DOHH2 (cell line): ENCODE data around the gene EXOC6B.

Experiments
- H3F3A ChIP-seq: fragments of 200-600 bp; sonication (generic), shearing (Covaris generic); 2 replicates; pipeline ENCODE4 v1.6.0; 2016; ENCODE audit warnings: antibody characterized with exemption, mild to moderate bottlenecking; ENCODE audit not compliant: control insufficient read depth, insufficient read depth
- H3K27ac ChIP-seq: fragments of 200-600 bp; sonication (generic); 2 replicates; pipeline ENCODE4 v1.5.1; 2014; ENCODE audit warnings: low read depth, mild to moderate bottlenecking, low read length, moderate library complexity
- H3K27me3 ChIP-seq: fragments of 200-600 bp; sonication (generic); 2 replicates; pipeline ENCODE4 v1.6.1; 2014; ENCODE audit warnings: mild to moderate bottlenecking, low read length, mixed read lengths; ENCODE audit not compliant: control insufficient read depth
- H3K36me3 ChIP-seq: fragments of 200-600 bp; sonication (generic); 2 replicates; pipeline ENCODE4 v1.6.1; 2014; ENCODE audit warnings: mild to moderate bottlenecking, low read length, moderate library complexity, mixed read lengths; ENCODE audit not compliant: control insufficient read depth
- H3K4me1 ChIP-seq: fragments of 200-600 bp; sonication (generic); 2 replicates; pipeline ENCODE4 v1.6.1; 2014; ENCODE audit warnings: mild to moderate bottlenecking, low read length, mixed read lengths; ENCODE audit not compliant: control insufficient read depth
- H3K4me2 ChIP-seq: fragments of 200-600 bp; sonication (generic); 2 replicates; pipeline ENCODE4 v1.6.0; 2014; ENCODE audit warnings: mild to moderate bottlenecking, low read length, moderate library complexity
- H3K4me3 ChIP-seq: fragments of 200-600 bp; sonication (generic); 2 replicates; pipeline ENCODE4 v1.5.1; 2014; ENCODE audit warnings: mild to moderate bottlenecking, low read length, mixed read lengths
- H3K79me2 ChIP-seq: fragments of 200-600 bp; sonication (generic); 2 replicates; pipeline ENCODE4 v1.6.1; 2014; ENCODE audit warnings: mild to moderate bottlenecking, low read length, mixed read lengths; ENCODE audit not compliant: control insufficient read depth
- H3K9me2 ChIP-seq: fragments of 200-600 bp; sonication (generic); replicated peaks from 2 replicates; pipeline ENCODE4 v1.6.1; 2014; ENCODE audit warnings: mild to moderate bottlenecking, low read length, mixed read lengths; ENCODE audit not compliant: control insufficient read depth
- H3K9me3 ChIP-seq: fragments of 200-600 bp; sonication (generic); 2 replicates; pipeline ENCODE4 v1.6.1; 2014; ENCODE audit warnings: antibody characterized with exemption, low read length, mixed read lengths; ENCODE audit not compliant: control insufficient read depth, insufficient read depth
- H4K20me1 ChIP-seq: fragments of 200-600 bp; sonication (generic); 2 replicates; pipeline ENCODE4 v1.6.0; 2014; ENCODE audit warnings: low read depth, mild to moderate bottlenecking, antibody characterized with exemption, low read length, moderate library complexity; ENCODE audit not compliant: control insufficient read depth, insufficient read depth
- EZH2phosphoT487 ChIP-seq: fragments of 200-600 bp; sonication (generic); IDR thresholded peaks from 2 replicates; pipeline ENCODE4 v1.6.1; 2017; ENCODE audit warnings: borderline replicate concordance, mild to moderate bottlenecking, antibody characterized with exemption, low read length, moderate library complexity, mixed read lengths
- TF ChIP-seq, protein P1 (sequence below): fragments of 200-600 bp; sonication (generic); IDR thresholded peaks from one replicate; pipeline ENCODE4 v1.5.1; 2014; ENCODE audit warnings: antibody characterized with exemption, mild to moderate bottlenecking, low read depth, low read length; ENCODE audit not compliant: poor library complexity, severe bottlenecking

The EXOC6B gene

GRCh38 chr2:72128059-72128842 is 697.6 kb downstream of the EXOC6B start:
- Histone ChIP-seq H3K27ac (no peak overlapping the region), H3K27me3 (no peaks in the 10 kb centered on the region), H3K4me1 (no peaks in the 10 kb centered on the region), H3K9me2 (no peaks in the 10 kb centered on the region), H4K20me1 (no peaks in the 10 kb centered on the region), H3K36me3 (no peaks in the 10 kb centered on the region), H3K79me2 (no peaks in the 10 kb centered on the region), H3K4me3 (no peak overlapping the region), H3F3A (no peaks in the 10 kb centered on the region), H3K4me2 (no peak overlapping the region), H3K9me3 (no peaks in the 10 kb centered on the region)
- no peak for TF ChIP-seq EZH2phosphoT487
- TF ChIP-seq, protein P1, sequence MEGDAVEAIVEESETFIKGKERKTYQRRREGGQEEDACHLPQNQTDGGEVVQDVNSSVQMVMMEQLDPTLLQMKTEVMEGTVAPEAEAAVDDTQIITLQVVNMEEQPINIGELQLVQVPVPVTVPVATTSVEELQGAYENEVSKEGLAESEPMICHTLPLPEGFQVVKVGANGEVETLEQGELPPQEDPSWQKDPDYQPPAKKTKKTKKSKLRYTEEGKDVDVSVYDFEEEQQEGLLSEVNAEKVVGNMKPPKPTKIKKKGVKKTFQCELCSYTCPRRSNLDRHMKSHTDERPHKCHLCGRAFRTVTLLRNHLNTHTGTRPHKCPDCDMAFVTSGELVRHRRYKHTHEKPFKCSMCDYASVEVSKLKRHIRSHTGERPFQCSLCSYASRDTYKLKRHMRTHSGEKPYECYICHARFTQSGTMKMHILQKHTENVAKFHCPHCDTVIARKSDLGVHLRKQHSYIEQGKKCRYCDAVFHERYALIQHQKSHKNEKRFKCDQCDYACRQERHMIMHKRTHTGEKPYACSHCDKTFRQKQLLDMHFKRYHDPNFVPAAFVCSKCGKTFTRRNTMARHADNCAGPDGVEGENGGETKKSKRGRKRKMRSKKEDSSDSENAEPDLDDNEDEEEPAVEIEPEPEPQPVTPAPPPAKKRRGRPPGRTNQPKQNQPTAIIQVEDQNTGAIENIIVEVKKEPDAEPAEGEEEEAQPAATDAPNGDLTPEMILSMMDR = no peak

DNA sequence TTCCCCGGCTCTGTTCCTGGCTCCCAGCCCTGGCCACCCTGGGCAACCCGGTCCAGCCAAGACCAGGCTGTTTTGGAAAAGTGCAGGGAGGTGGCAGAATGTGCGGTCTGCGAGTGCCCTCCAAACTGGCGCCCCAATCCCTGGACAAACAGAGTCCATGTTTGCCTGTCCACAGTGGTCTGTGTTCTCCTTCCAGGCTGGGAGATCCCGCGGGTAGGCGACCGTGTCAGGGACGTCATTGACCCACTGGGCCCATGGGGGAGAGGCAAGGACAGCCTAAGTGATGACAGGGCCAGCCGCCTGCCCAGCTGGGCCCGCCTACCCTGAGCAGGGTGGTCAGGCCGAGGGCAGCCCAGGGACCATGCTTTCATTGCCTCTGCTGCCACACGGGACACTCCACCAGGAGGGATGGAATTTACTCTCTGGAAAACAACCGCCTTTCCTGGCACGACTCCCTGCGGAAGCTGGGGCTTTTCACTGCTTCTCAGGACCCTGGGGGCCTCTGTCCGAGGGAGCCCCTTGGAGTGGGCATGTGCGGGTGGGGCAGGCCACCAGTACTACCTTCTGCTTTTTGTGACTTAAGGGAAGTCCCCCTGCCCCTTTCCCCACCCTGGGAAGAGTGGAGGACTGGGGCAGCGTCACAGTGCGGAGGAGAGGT is 698.3 kb downstream of the EXOC6B start:
- no peak overlapping the region for H3K4me2 ChIP-seq
- TF ChIP-seq, protein P1 = no peak
- TF ChIP-seq EZH2phosphoT487 = no peak
- H3K9me2 ChIP-seq = no peaks in the 10 kb centered on the region
- no peaks in the 10 kb centered on the region for H3K9me3 ChIP-seq
- H3K27me3 ChIP-seq = no peaks in the 10 kb centered on the region
- H3K4me3 ChIP-seq = no peak overlapping the region
- H3K27ac ChIP-seq = no peak overlapping the region
- no peaks in the 10 kb centered on the region for H3K4me1 ChIP-seq
- H4K20me1 ChIP-seq = no peaks in the 10 kb centered on the region
- H3K79me2 ChIP-seq = no peaks in the 10 kb centered on the region
- no peaks in the 10 kb centered on the region for H3F3A ChIP-seq
- H3K36me3 ChIP-seq = no peaks in the 10 kb centered on the region

- Histone ChIP-seq H3K79me2 (no peaks in the 10 kb centered on the region), H3K27me3 (no peaks in the 10 kb centered on the region), H3K9me3 (no peaks in the 10 kb centered on the region), H3K36me3 (no peaks in the 10 kb centered on the region), H3F3A (no peaks in the 10 kb centered on the region), H3K4me1 (no peaks in the 10 kb centered on the region), H3K9me2 (no peaks in the 10 kb centered on the region), H3K27ac (no peak overlapping the region), H3K4me2 (no peak overlapping the region), H4K20me1 (no peaks in the 10 kb centered on the region), H3K4me3 (no peak overlapping the region)
- TF ChIP-seq EZH2phosphoT487 = no peak
- TF ChIP-seq, protein P1 = no peak
Observed at GRCh38 chr2:72126186-72127100, 699.4 kb downstream of the EXOC6B start.
